Cardiac muscle cell (in vitro differentiated cells and primary cell): Measurements from ENCODE around the gene CCDC138. TPM values are rescaled to one million over a fixed set of nuclear protein-coding genes. Genes with fewer than 3 reads are reported as not detected.

ENCODE experiments used
- DNase-seq, 2 donors: peaks; one replicate each; pipeline versions ENCODE4 v3.0.0 to v3.0.0-alpha.2; 2010 to 2017; ENCODE audit warnings: low read depth in 1 of 2, low spot score in 1 of 2
- H3K27ac ChIP-seq: fragments of 200-600 bp; sonication (generic); 2 replicates; pipeline ENCODE4 v1.5.1; 2016
- H3K27me3 ChIP-seq: fragments of 200-600 bp; sonication (generic); 2 replicates; pipeline ENCODE4 v1.6.0; 2016; ENCODE audit warnings: control low read depth
- H3K36me3 ChIP-seq: fragments of 200-600 bp; sonication (generic); 2 replicates; pipeline ENCODE4 v1.5.1; 2016; ENCODE audit warnings: control low read depth
- H3K4me1 ChIP-seq: fragments of 200-600 bp; sonication (generic); 2 replicates; pipeline ENCODE4 v1.8.1; 2017; ENCODE audit warnings: low read depth, mild to moderate bottlenecking, mixed run types
- H3K4me3 ChIP-seq: fragments of 200-600 bp; sonication (generic); 2 replicates; pipeline ENCODE4 v1.5.1; 2016; ENCODE audit warnings: mild to moderate bottlenecking
- H3K9me3 ChIP-seq: fragments of 200-600 bp; sonication (generic); 2 replicates; pipeline ENCODE4 v1.5.1; 2017; ENCODE audit warnings: low read depth, mild to moderate bottlenecking, control low read depth
- CTCF ChIP-seq: IDR thresholded peaks from 2 replicates; pipeline ENCODE4 v1.5.1; 2012; ENCODE audit warnings: low read depth, mild to moderate bottlenecking, low read length
- polyA plus RNA-seq: library from polyadenylated mRNA; unstranded; fragments of >200 nt; fragmentation: Nextera tagmentation; extraction: Ambion mirVana; gene quantifications from 2 replicates; pipeline ENCODE4 v1.2.1, GENCODE V29; 2016
- total RNA-seq: library from RNA; depleted of rRNA; stranded (reverse); fragments of >200 nt; gene quantifications from 2 replicates; pipeline ENCODE4 v1.2.3, GENCODE V29; 2016

CCDC138 gene
- total and polyA plus RNA-seq, 2 experiments from 2014 or later = 8.4 to 10.0 TPM

GRCh38 chr2:108920686-108921085 lies 134.1 kb downstream of the CCDC138 start:
- DNase-seq = no peak
- Histone ChIP-seq H3K36me3 (no peaks in the 10 kb centered on the region), H3K9me3 (no peaks in the 10 kb centered on the region), H3K4me1 (no peaks in the 10 kb centered on the region), H3K27ac (no peak overlapping the region), H3K27me3 (no peaks in the 10 kb centered on the region), H3K4me3 (no peak overlapping the region)
- no peak for TF ChIP-seq CTCF

- DNase-seq = no peak
- TF ChIP-seq CTCF = no peak
These were observed 134.8 kb downstream of the CCDC138 start for GRCh38 chr2:108921096-108922030.

GRCh38 chr2:108922141-108922915 lies 135.8 kb downstream of the CCDC138 start:
- H3K27ac ChIP-seq = no peak overlapping the region
- H3K4me1 ChIP-seq = no peaks in the 10 kb centered on the region
- H3K36me3 ChIP-seq = no peaks in the 10 kb centered on the region
- H3K4me3 ChIP-seq = no peak overlapping the region
- H3K9me3 ChIP-seq = no peaks in the 10 kb centered on the region
- peak in 1 of 2 donors; percentile 5 for DNase-seq
- TF ChIP-seq CTCF = no peak
- H3K27me3 ChIP-seq = no peaks in the 10 kb centered on the region

More at GRCh38 chr2:108921096-108922030, 134.8 kb downstream of the CCDC138 start:
- H3K4me3 ChIP-seq = no peak overlapping the region
- H3K27ac ChIP-seq = no peak overlapping the region
- H3K27me3 ChIP-seq = no peaks in the 10 kb centered on the region
- no peaks in the 10 kb centered on the region for H3K9me3 ChIP-seq
- H3K4me1 ChIP-seq = no peaks in the 10 kb centered on the region
- no peaks in the 10 kb centered on the region for H3K36me3 ChIP-seq

GRCh38 chr2:108923019-108923700 lies 136.6 kb downstream of the CCDC138 start:
- Histone ChIP-seq H3K27ac (no peak overlapping the region), H3K9me3 (no peaks in the 10 kb centered on the region), H3K4me1 (no peaks in the 10 kb centered on the region), H3K27me3 (no peaks in the 10 kb centered on the region), H3K4me3 (no peak overlapping the region), H3K36me3 (no peaks in the 10 kb centered on the region)
- TF ChIP-seq CTCF = no peak
- no peak for DNase-seq
